Neural progenitor cell (in vitro differentiated cells): ENCODE data around the gene MIB1.

ENCODE experiments used
- CTCF ChIP-seq: fragments of 200-600 bp; sonication (generic); IDR thresholded peaks from 2 replicates; pipeline ENCODE4 v1.5.1; 2017; ENCODE audit warnings: antibody characterized with exemption, mild to moderate bottlenecking
- EZH2 ChIP-seq: fragments of 200-600 bp; sonication (generic); IDR thresholded peaks from 2 replicates; pipeline ENCODE4 v1.6.1; 2017; ENCODE audit warnings: antibody characterized with exemption, mild to moderate bottlenecking, moderate library complexity

GRCh38 chr18:21907451-21907850, 166.9 kb downstream of the MIB1 start:
- TF ChIP-seq EZH2 (no peak), CTCF (no peak)
